ENCODE results near the gene KIAA1210. TPM values are rescaled to one million over a fixed set of nuclear protein-coding genes. Genes with fewer than 3 reads are reported as not detected.
"Not testable (repeated sequence)": the region's sequence is repeated elsewhere in the genome, so short reads cannot be mapped to it uniquely, and the experiment has no call there.

Gene KIAA1210
- total RNA-seq, 1 experiment from 2014 or later = not detected

DNA sequence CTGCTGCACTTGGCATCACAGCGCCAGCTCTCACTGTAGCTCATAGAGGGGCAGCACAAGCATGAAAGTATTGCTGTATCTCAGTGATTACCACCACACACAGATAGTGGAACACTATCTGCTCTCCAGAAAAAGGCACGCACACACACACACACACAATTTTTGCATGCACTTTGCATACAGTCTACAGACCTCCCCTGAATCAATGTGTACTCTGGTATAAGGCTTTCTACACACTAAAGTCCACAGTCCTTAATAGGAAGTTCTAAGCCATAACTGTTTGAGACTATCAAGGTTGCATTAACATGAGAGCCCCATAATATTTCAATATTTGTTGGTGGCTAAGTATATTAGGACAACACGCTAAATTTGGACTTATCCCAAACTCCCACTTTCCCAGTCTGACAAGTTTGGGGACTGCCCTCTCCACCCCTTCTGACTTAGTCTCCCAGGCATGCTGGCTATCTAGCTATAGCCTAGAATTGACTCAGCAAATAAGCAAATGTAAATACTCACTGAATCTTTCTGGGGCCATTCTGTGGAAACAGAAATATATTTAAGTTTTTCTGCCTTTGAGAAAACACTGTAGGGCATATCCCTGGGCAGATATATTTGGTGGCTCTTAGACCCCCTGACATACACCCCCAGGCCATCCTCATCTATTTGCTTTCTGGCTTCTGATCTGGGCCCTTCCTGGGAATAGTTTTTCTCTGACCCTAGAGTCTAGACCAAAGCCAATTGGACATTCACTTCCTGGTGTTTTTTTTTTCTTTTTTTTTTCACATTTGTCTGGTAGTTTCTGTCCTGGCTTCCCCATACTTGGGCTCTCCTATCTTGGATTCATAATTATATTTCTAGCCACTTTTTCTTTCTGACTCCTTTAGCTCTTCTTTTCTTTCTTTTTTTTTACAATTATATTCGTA is 91.2 kb downstream of the KIAA1210 start:
- Histone ChIP-seq H3K4me3 (ENCODE audit: low read depth, low read length, poor library complexity, severe bottlenecking) (no peak overlapping the region), H3K36me3 (ENCODE audit: insufficient read depth, low read length, poor library complexity, severe bottlenecking) (no peaks in the 10 kb centered on the region), H3K4me1 (ENCODE audit: insufficient read depth, low read length, poor library complexity, severe bottlenecking) (no peaks in the 10 kb centered on the region), H3K27me3 (replicated peaks; ENCODE audit: insufficient read depth, low read depth, low read length, poor library complexity) (no peaks in the 10 kb centered on the region), H3K9me3 (ENCODE audit: low read depth, low read length, poor library complexity, severe bottlenecking) (no peaks in the 10 kb centered on the region), H3K27ac (ENCODE audit: low read depth, low read length, poor library complexity, severe bottlenecking) (no peak overlapping the region)
- CTCF ChIA-PET = no interaction called here
- POLR2A ChIA-PET (ENCODE audit: low non-redundant PET) = no interaction called here
- no TSS peak for BruUV-seq (replicated peaks)
- intact Hi-C loops (cut with micrococcal nuclease; ENCODE audit: unreplicated experiment) = no loop called here
- no peak for DNase-seq (ENCODE audit: low spot score)
- TF ChIP-seq EZH2 (IDR thresholded peaks at IDR 0.05; ENCODE audit: borderline replicate concordance, low read depth, low read length, poor library complexity, severe bottlenecking) = no peak
- TF ChIP-seq, protein P1, sequence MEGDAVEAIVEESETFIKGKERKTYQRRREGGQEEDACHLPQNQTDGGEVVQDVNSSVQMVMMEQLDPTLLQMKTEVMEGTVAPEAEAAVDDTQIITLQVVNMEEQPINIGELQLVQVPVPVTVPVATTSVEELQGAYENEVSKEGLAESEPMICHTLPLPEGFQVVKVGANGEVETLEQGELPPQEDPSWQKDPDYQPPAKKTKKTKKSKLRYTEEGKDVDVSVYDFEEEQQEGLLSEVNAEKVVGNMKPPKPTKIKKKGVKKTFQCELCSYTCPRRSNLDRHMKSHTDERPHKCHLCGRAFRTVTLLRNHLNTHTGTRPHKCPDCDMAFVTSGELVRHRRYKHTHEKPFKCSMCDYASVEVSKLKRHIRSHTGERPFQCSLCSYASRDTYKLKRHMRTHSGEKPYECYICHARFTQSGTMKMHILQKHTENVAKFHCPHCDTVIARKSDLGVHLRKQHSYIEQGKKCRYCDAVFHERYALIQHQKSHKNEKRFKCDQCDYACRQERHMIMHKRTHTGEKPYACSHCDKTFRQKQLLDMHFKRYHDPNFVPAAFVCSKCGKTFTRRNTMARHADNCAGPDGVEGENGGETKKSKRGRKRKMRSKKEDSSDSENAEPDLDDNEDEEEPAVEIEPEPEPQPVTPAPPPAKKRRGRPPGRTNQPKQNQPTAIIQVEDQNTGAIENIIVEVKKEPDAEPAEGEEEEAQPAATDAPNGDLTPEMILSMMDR (conservative IDR thresholded peaks at IDR 0.05; ENCODE audit: low read depth, low read length) = no peak

- intact Hi-C loops (cut with micrococcal nuclease; ENCODE audit: unreplicated experiment) = no loop called here
- H3K4me3 ChIP-seq (ENCODE audit: low read depth, low read length, poor library complexity, severe bottlenecking) = no peak overlapping the region
- POLR2A ChIA-PET (ENCODE audit: low non-redundant PET) = no interaction called here
Observed at GRCh38 chrX:119030990-119031389, 96.6 kb downstream of the KIAA1210 start.

DNA sequence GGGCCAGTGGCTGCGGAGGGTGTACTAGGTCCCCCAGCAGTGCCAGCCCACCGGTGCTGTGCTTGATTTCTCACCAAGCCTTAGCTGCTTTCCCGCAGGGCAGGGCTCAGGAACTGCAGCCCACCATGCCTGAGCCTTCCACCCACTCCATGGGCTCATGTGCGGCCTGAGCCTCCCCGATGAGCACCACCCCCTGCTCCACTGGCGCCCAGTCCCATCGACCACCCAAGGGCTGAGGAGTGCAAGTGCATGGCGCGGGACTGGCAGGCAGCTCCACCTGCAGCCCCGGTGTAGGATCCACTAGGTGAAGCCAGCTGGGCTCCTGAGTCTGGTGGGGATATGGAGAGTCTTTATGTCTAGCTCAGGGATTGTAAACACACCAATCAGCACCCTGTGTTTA is 98.0 kb downstream of the KIAA1210 start:
- BruUV-seq (replicated peaks); H3K36me3 ChIP-seq (ENCODE audit: insufficient read depth, low read length, poor library complexity, severe bottlenecking); H3K27ac ChIP-seq (ENCODE audit: low read depth, low read length, poor library complexity, severe bottlenecking); intact Hi-C loops (cut with micrococcal nuclease; ENCODE audit: unreplicated experiment); H3K4me3 ChIP-seq (ENCODE audit: low read depth, low read length, poor library complexity, severe bottlenecking); POLR2A ChIA-PET (ENCODE audit: low non-redundant PET); H3K9me3 ChIP-seq (ENCODE audit: low read depth, low read length, poor library complexity, severe bottlenecking); H3K27me3 ChIP-seq (replicated peaks; ENCODE audit: insufficient read depth, low read depth, low read length, poor library complexity); H3K4me1 ChIP-seq (ENCODE audit: insufficient read depth, low read length, poor library complexity, severe bottlenecking); DNase-seq (ENCODE audit: low spot score): not testable (repeated sequence)
- CTCF ChIA-PET = interaction anchor here (0.7 kb wide), 1 partner anchor 428 kb away, joined by 3 read pairs; no protein-coding TSS in a partner anchor

More at GRCh38 chrX:119030990-119031389, 96.6 kb downstream of the KIAA1210 start:
- Histone ChIP-seq H3K9me3 (ENCODE audit: low read depth, low read length, poor library complexity, severe bottlenecking) (no peaks in the 10 kb centered on the region), H3K36me3 (ENCODE audit: insufficient read depth, low read length, poor library complexity, severe bottlenecking) (no peaks in the 10 kb centered on the region), H3K27me3 (replicated peaks; ENCODE audit: insufficient read depth, low read depth, low read length, poor library complexity) (no peaks in the 10 kb centered on the region), H3K27ac (ENCODE audit: low read depth, low read length, poor library complexity, severe bottlenecking) (no peak overlapping the region), H3K4me1 (ENCODE audit: insufficient read depth, low read length, poor library complexity, severe bottlenecking) (no peaks in the 10 kb centered on the region)
- no TSS peak for BruUV-seq (replicated peaks)
- TF ChIP-seq EZH2 (IDR thresholded peaks at IDR 0.05; ENCODE audit: borderline replicate concordance, low read depth, low read length, poor library complexity, severe bottlenecking) = no peak
- TF ChIP-seq, protein P1 (conservative IDR thresholded peaks at IDR 0.05; ENCODE audit: low read depth, low read length) = no peak
- CTCF ChIA-PET = no interaction called here
- DNase-seq (ENCODE audit: low spot score) = no peak

All from A673 (cell line).